Measurements from ENCODE around the gene TMCC2. TPM values are rescaled to one million over a fixed set of nuclear protein-coding genes. Genes with fewer than 3 reads are reported as not detected.

TMCC2 gene
- total RNA-seq, 1 donor from 2014 or later = 3.4 TPM

- H3K9me3 Mint-ChIP-seq (ENCODE audit: unreplicated experiment) = no peaks in the 10 kb centered on the region
- H3K27ac Mint-ChIP-seq (ENCODE audit: unreplicated experiment) = no peak overlapping the region
- TF ChIP-seq CTCF (IDR thresholded peaks at IDR 0.05) = no peak
- no peaks in the 10 kb centered on the region for H3K36me3 Mint-ChIP-seq (ENCODE audit: unreplicated experiment)
- H3K4me1 Mint-ChIP-seq (ENCODE audit: unreplicated experiment) = peaks cover 64% of the 10 kb centered on the region
- peaks cover 3% of the 10 kb centered on the region for H3K27me3 Mint-ChIP-seq (ENCODE audit: unreplicated experiment)
- H3K4me3 Mint-ChIP-seq (ENCODE audit: unreplicated experiment) = peak overlapping the region; percentile 2
- DNase-seq (ENCODE audit: extremely low spot score, unreplicated experiment) = no peak
Measured at GRCh38 chr1:205321959-205322283, 94.2 kb downstream of the TMCC2 start.

Other genes starting within 250 kb of the TMCC2 start
- gene CNTN2, start 184.7 kb upstream of the TMCC2 start, total RNA-seq = not detected in 2 replicates
- 3.6 and 3.9 TPM in 2 replicates for gene TMEM81, start 143.5 kb upstream of the TMCC2 start, total RNA-seq
- gene RBBP5, start 106.0 kb upstream of the TMCC2 start, total RNA-seq = 14.7 and 17.3 TPM in 2 replicates
- 15.3 and 15.6 TPM in 2 replicates for gene DSTYK, start 16.2 kb upstream of the TMCC2 start, total RNA-seq
- 4.3 and 4.5 TPM in 2 replicates for gene NUAK2, start 93.8 kb downstream of the TMCC2 start, total RNA-seq
- not detected in 2 replicates for gene KLHDC8A, start 129.0 kb downstream of the TMCC2 start, total RNA-seq
- not detected in 2 replicates for gene LEMD1, start 194.1 kb downstream of the TMCC2 start, total RNA-seq
- not detected in 2 replicates for gene BLACAT1, start 228.1 kb downstream of the TMCC2 start, total RNA-seq